Gastrocnemius medialis (tissue), 4 donors: Measurements from ENCODE around the gene TMEM163. TPM values are rescaled to one million over a fixed set of nuclear protein-coding genes. Genes with fewer than 3 reads are reported as not detected.

Experiments
- ATAC-seq, 2 donors: fragments of 150-250 bp; one replicate each; pipeline ENCODE4 v1.9.1; 2016
- DNase-seq, 2 donors: peaks; one replicate each; pipeline ENCODE4 v3.0.0-alpha.2; 2019
- H3K27ac ChIP-seq, 4 donors: fragments of 200-600 bp; sonication (generic); 1 replicate in 1 of 4; 2 replicates in 3 of 4; pipeline ENCODE4 v1.5.1; 2016 to 2018; ENCODE audit warnings: mild to moderate bottlenecking in 2 of 4, moderate library complexity in 1 of 4
- H3K27me3 ChIP-seq, 3 donors: fragments of 200-600 bp; sonication (generic) in 2 of 3; 1 replicate in 1 of 3; 2 replicates in 2 of 3; pipeline versions ENCODE4 v1.5.1 to v1.6.0; 2016 to 2019; ENCODE audit warnings: mild to moderate bottlenecking in 1 of 3, moderate library complexity in 1 of 3
- H3K36me3 ChIP-seq, 2 donors: fragments of 200-600 bp; sonication (generic) in 1 of 2; one replicate each; pipeline ENCODE4 v1.5.1; 2017 to 2018
- H3K4me1 ChIP-seq, 2 donors: fragments of 200-600 bp; sonication (generic) in 1 of 2; one replicate each; pipeline ENCODE4 v1.5.1; 2016 to 2017; ENCODE audit warnings: mild to moderate bottlenecking in 2 of 2
- H3K4me3 ChIP-seq, 4 donors: fragments of 200-600 bp; sonication (generic) in 3 of 4; 1 replicate in 1 of 4; 2 replicates in 3 of 4; pipeline ENCODE4 v1.5.1; 2016 to 2019; ENCODE audit warnings: mild to moderate bottlenecking in 2 of 4
- H3K9me3 ChIP-seq, 3 donors: fragments of 200-600 bp; sonication (generic) in 2 of 3; 1 replicate in 1 of 3; 2 replicates in 2 of 3; pipeline ENCODE4 v1.5.1; 2016 to 2019
- POLR2A ChIP-seq, 2 donors: fragments of 450-650 bp; IDR thresholded peaks; one replicate each; pipeline ENCODE4 v1.6.1; 2017; ENCODE audit warnings: antibody characterized with exemption in 2 of 2, mild to moderate bottlenecking in 2 of 2, moderate library complexity in 2 of 2
- in situ Hi-C, 4 donors: fragments of 200-750 bp; cut with MboI; loops; one replicate each; pipeline versions ENCODE4 v1.15.0 to v1.8.0; 2017; ENCODE audit warnings: low sequenced_read_pairs in 4 of 4
- intact Hi-C: fragments of 100-400 bp; cut with DNase I; formaldehyde crosslinking; loops from one replicate; pipeline ENCODE4 v1.15.1; 2023; ENCODE audit warnings: low total_unique reads
- total RNA-seq, 4 donors: library from RNA; depleted of rRNA; stranded (reverse); fragments of >200 nt; gene quantifications; one replicate each; pipeline versions ENCODE4 v1.1.0 to v1.2.3, GENCODE V29; 2016
- TF ChIP-seq, protein P1 (sequence below), 5 experiments: fragments of 450-650 bp in 3 of 5; fragments of 200-600 bp in 2 of 5; sonication (generic) in 2 of 5; IDR thresholded peaks in 4 of 5; conservative IDR thresholded peaks in 1 of 5; 1 replicate in 4 of 5; 2 replicates in 1 of 5; pipeline ENCODE4 v1.5.1; 2016 to 2019; ENCODE audit warnings: antibody characterized with exemption in 5 of 5, mild to moderate bottlenecking in 3 of 5, moderate library complexity in 3 of 5

Gene TMEM163
- total RNA-seq, 4 donors from 2014 or later: not detected

DNA sequence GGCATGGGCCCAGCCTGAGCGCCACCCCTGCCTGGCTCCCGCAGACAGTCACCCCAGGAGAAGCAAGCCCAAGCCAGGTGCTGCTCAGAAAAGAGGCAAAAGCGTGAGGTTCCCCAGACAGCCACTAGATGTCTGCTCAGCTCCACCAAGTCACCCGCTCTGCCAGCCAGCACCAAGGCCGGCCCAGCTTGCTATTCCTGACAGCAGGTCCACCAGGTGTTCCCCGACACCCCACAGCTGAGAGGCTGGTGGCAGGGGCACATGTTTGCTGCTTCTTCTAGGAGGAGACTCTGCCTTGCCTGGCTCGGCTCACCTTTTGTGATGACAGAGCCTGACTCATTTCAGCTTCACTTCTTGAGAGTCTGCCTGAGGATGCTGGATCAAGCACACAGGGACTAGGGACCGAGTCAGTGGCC is 258.2 kb downstream of the TMEM163 start:
- Histone ChIP-seq H3K36me3 (no peaks in the 10 kb centered on the region), H3K4me3 (no peak overlapping the region), H3K4me1 (no peaks in the 10 kb centered on the region), H3K27ac (no peak overlapping the region), H3K27me3 (no peaks in the 10 kb centered on the region), H3K9me3 (no peaks in the 10 kb centered on the region)
- in situ Hi-C loops: loop anchor here in 2 of 4 donors (25.0 kb wide), 1 partner anchor 427 kb away; no protein-coding TSS in a partner anchor
- DNase-seq (peak in 1 of 2 donors; percentile 5), ATAC-seq (no peak)
- intact Hi-C loops: no loop called here
- TF ChIP-seq, protein P1, sequence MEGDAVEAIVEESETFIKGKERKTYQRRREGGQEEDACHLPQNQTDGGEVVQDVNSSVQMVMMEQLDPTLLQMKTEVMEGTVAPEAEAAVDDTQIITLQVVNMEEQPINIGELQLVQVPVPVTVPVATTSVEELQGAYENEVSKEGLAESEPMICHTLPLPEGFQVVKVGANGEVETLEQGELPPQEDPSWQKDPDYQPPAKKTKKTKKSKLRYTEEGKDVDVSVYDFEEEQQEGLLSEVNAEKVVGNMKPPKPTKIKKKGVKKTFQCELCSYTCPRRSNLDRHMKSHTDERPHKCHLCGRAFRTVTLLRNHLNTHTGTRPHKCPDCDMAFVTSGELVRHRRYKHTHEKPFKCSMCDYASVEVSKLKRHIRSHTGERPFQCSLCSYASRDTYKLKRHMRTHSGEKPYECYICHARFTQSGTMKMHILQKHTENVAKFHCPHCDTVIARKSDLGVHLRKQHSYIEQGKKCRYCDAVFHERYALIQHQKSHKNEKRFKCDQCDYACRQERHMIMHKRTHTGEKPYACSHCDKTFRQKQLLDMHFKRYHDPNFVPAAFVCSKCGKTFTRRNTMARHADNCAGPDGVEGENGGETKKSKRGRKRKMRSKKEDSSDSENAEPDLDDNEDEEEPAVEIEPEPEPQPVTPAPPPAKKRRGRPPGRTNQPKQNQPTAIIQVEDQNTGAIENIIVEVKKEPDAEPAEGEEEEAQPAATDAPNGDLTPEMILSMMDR (IDR thresholded peaks at IDR 0.05 in 4 of 5, conservative IDR thresholded peaks at IDR 0.05 in 1 of 5): no peak
- no peak for TF ChIP-seq POLR2A (IDR thresholded peaks at IDR 0.05)

DNA sequence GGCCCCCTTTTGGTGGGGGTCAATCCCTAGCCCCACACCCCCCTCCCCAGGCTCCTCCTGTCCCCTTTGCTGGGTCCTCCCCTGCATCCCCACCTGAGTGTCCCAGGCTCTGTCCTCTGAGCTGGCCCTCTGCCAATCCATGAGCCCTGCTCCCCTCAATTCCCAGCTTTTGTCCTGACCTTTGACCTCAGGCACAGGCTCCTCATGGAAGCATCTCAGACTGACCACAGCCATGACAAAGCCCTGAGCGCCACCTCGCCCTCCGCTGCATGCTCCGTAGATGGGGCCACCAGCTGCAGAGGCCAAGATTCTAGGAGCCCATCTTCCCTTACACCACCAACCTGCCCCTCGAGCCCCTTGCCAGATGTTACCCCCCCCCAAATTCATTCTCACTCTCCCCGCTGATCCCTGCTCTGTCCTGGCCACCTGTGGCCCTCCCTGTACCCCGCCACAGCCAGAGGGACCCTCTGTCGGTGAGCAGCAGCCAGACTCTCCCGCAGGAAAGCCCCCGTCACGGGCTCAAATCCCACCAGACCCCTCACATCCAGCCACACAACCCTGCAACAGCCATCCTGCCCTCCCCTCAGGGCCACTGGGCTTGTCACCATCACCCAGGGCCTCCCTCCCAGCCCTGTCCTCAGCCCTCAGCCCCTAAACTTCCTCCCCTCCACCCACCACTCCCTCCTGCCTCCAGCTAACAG is 258.9 kb downstream of the TMEM163 start:
- no peaks in the 10 kb centered on the region for H3K4me1 ChIP-seq
- no peak overlapping the region for H3K4me3 ChIP-seq
- H3K27ac ChIP-seq: no peak overlapping the region
- no peaks in the 10 kb centered on the region for H3K9me3 ChIP-seq
- intact Hi-C loops (no loop called here), in situ Hi-C loops (loop anchor here in 2 of 4 donors (25.0 kb wide), 1 partner anchor 427 kb away; no protein-coding TSS in a partner anchor)
- TF ChIP-seq, protein P1 (IDR thresholded peaks at IDR 0.05 in 4 of 5, conservative IDR thresholded peaks at IDR 0.05 in 1 of 5): no peak
- no peak for TF ChIP-seq POLR2A (IDR thresholded peaks at IDR 0.05)
- ATAC-seq: no peak
- DNase-seq: no peak
- H3K27me3 ChIP-seq: no peaks in the 10 kb centered on the region
- H3K36me3 ChIP-seq: no peaks in the 10 kb centered on the region

DNA sequence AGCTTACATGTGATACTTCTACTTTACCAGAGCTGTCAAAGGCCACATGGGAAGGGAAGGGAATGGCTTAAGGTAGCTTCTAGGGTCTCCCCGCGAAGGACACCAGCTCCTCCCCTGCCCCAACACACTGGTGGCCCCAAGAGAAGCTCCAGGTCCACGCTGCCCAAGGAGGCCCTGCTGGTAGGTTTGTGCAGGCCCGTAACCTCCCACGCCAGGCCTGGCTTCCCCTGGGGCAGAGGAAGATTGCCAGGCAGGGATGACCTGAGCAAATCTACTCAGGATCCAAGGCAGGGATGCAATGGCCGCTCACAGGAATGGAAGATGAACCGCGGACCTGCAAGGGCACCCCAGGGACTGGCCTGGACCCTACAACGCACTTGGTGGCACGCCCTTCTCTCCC is 259.9 kb downstream of the TMEM163 start:
- H3K27me3 ChIP-seq: no peaks in the 10 kb centered on the region
- intact Hi-C loops (no loop called here), in situ Hi-C loops (loop anchor here in 2 of 4 donors (25.0 kb wide), 1 partner anchor 428 kb away; no protein-coding TSS in a partner anchor)
- no peaks in the 10 kb centered on the region for H3K4me1 ChIP-seq
- ATAC-seq (no peak), DNase-seq (no peak)
- TF ChIP-seq, protein P1 (IDR thresholded peaks at IDR 0.05 in 4 of 5, conservative IDR thresholded peaks at IDR 0.05 in 1 of 5): no peak
- no peak for TF ChIP-seq POLR2A (IDR thresholded peaks at IDR 0.05)
- H3K36me3 ChIP-seq: no peaks in the 10 kb centered on the region
- H3K27ac ChIP-seq: no peak overlapping the region
- no peaks in the 10 kb centered on the region for H3K9me3 ChIP-seq
- H3K4me3 ChIP-seq: no peak overlapping the region

- H3K4me1 ChIP-seq: no peaks in the 10 kb centered on the region
- H3K27me3 ChIP-seq: no peaks in the 10 kb centered on the region
- H3K4me3 ChIP-seq: no peak overlapping the region
- no peaks in the 10 kb centered on the region for H3K9me3 ChIP-seq
- in situ Hi-C loops: loop anchor here in 2 of 4 donors (25.0 kb wide), 1 partner anchor 429 kb away; no protein-coding TSS in a partner anchor
- intact Hi-C loops: no loop called here
- no peak for TF ChIP-seq POLR2A (IDR thresholded peaks at IDR 0.05)
- TF ChIP-seq, protein P1 (IDR thresholded peaks at IDR 0.05 in 4 of 5, conservative IDR thresholded peaks at IDR 0.05 in 1 of 5): no peak
- no peaks in the 10 kb centered on the region for H3K36me3 ChIP-seq
- H3K27ac ChIP-seq: no peak overlapping the region
- DNase-seq (no peak), ATAC-seq (no peak)
Observed at GRCh38 chr2:134458473-134458853, 260.3 kb downstream of the TMEM163 start.
